HCT116 (cell line): ENCODE measurements around the gene AVEN. TPM values are rescaled to one million over a fixed set of nuclear protein-coding genes. Genes with fewer than 3 reads are reported as not detected.

Experiments
- ATAC-seq: fragments of 200-7000 bp; cut with Tn5 transposase; 2 replicates; pipeline ENCODE4 v1.9.1; 2020; ENCODE audit warnings: mild to moderate bottlenecking, moderate library complexity
- BruUV-seq: library from RNA; stranded (reverse); fragments of 400-500 nt; replicated peaks from 2 replicates; lab custom pipeline; 2021; lab: Mats Ljungman, UMichigan
- CTCF ChIA-PET: fragments of 300-600 bp; sonication (Branson Sonifier 250); formaldehyde crosslinking; loops from one replicate; lab custom pipeline; 2021; ENCODE audit warnings: antibody characterized with exemption; lab: Charles Lee
- POLR2A ChIA-PET: fragments of 300-600, 350-600 bp; sonication (Branson Sonifier 250); formaldehyde crosslinking; loops from one replicate; lab custom pipeline; 2021; ENCODE audit warnings: antibody characterized with exemption; lab: Charles Lee
- RAD21 ChIA-PET, 2 experiments: fragments of 300-600 bp; sonication (Branson Sonifier 250); formaldehyde crosslinking; loops; one replicate each; lab custom pipeline; 2023; ENCODE audit warnings: low total read pairs in 2 of 2; ENCODE audit not compliant: uncharacterized antibody in 2 of 2, unreplicated experiment in 2 of 2, low non-redundant PET in 1 of 2; lab: Charles Lee
- DNase-seq: peaks from one replicate; pipeline ENCODE4 v3.0.0-alpha.2; 2010; ENCODE audit warnings: low read depth, low spot score
- H2AFZ ChIP-seq: fragments of 200-600 bp; shearing (Covaris generic), sonication (generic); 2 replicates; pipeline ENCODE4 v1.6.1; 2017; ENCODE audit warnings: low read depth, mixed run types, mixed read lengths, antibody characterized with exemption, low read length; ENCODE audit not compliant: poor library complexity, severe bottlenecking
- H3K27ac ChIP-seq: 2 replicates; pipeline ENCODE4 v1.5.1; 2012; ENCODE audit warnings: low read depth, low read length
- H3K27me3 ChIP-seq: fragments of 200-600 bp; sonication (generic); 2 replicates; pipeline ENCODE4 v1.6.1; 2016; ENCODE audit warnings: mixed run types, low read length, mixed read lengths; ENCODE audit not compliant: insufficient read depth
- H3K36me3 ChIP-seq, 2 experiments: fragments of 200-500 bp in 1 of 2; fragments of 200-600 bp in 1 of 2; sonication (Bioruptor generic) in 1 of 2; sonication (generic) in 1 of 2; 2 replicates each; pipeline versions ENCODE4 v1.5.1 to v1.6.1; 2014 to 2016; ENCODE audit warnings: low read length in 2 of 2, inconsistent platforms in 1 of 2, mixed read lengths in 1 of 2, mixed run types in 1 of 2; ENCODE audit not compliant: insufficient read depth in 2 of 2, control insufficient read depth in 1 of 2
- H3K4me1 ChIP-seq, 2 experiments: fragments of 200-600 bp in 1 of 2; sonication (generic) in 1 of 2; 2 replicates each; pipeline versions ENCODE4 v1.5.1 to v1.6.1; 2012 to 2017; ENCODE audit warnings: low read length in 2 of 2, inconsistent platforms in 1 of 2, mild to moderate bottlenecking in 1 of 2, mixed read lengths in 1 of 2, mixed run types in 1 of 2, moderate library complexity in 1 of 2; ENCODE audit not compliant: insufficient read depth in 2 of 2, control insufficient read depth in 1 of 2
- H3K4me2 ChIP-seq: fragments of 200-600 bp; sonication (generic); 2 replicates; pipeline ENCODE4 v1.6.1; 2017; ENCODE audit warnings: mixed run types, low read length, mixed read lengths
- H3K4me3 ChIP-seq, 2 experiments: fragments of 200-600 bp in 1 of 2; sonication (generic) in 1 of 2; replicated peaks in 1 of 2; 2 replicates each; pipeline ENCODE4 v1.5.1; 2011 to 2016; ENCODE audit warnings: low read length in 2 of 2, control low read depth in 1 of 2, low read depth in 1 of 2, mild to moderate bottlenecking in 1 of 2, mixed read lengths in 1 of 2, mixed run types in 1 of 2
- H3K79me2 ChIP-seq: fragments of 200-600 bp; sonication (generic); 2 replicates; pipeline ENCODE4 v1.6.1; 2017; ENCODE audit warnings: mild to moderate bottlenecking, mixed run types, low read length, moderate library complexity, mixed read lengths; ENCODE audit not compliant: insufficient read depth
- H3K9ac ChIP-seq: fragments of 200-600 bp; sonication (generic); 2 replicates; pipeline ENCODE4 v1.6.1; 2016; ENCODE audit warnings: low read length, mixed read lengths
- H3K9me2 ChIP-seq: fragments of 200-600 bp; sonication (generic), shearing (Covaris generic); 2 replicates; pipeline ENCODE4 v1.6.1; 2017; ENCODE audit warnings: mixed run types, mild to moderate bottlenecking, moderate library complexity; ENCODE audit not compliant: insufficient read depth
- H3K9me3 ChIP-seq, 2 experiments: fragments of 200-500 bp in 1 of 2; fragments of 200-600 bp in 1 of 2; sonication (Bioruptor generic) in 1 of 2; sonication (generic) in 1 of 2; 2 replicates each; pipeline ENCODE4 v1.6.1; 2014 to 2017; ENCODE audit warnings: low read length in 2 of 2, mixed read lengths in 2 of 2, inconsistent platforms in 1 of 2, low read depth in 1 of 2, mild to moderate bottlenecking in 1 of 2, mixed run types in 1 of 2, moderate library complexity in 1 of 2; ENCODE audit not compliant: control insufficient read depth in 1 of 2, insufficient read depth in 1 of 2
- H4K20me1 ChIP-seq: fragments of 200-600 bp; sonication (generic), shearing (Covaris generic); 2 replicates; pipeline ENCODE4 v1.6.1; 2017; ENCODE audit warnings: mixed run types, mild to moderate bottlenecking, moderate library complexity; ENCODE audit not compliant: insufficient read depth
- CBX3 ChIP-seq: IDR thresholded peaks from 2 replicates; pipeline ENCODE4 v1.6.1; 2012; ENCODE audit warnings: low read depth
- EGR1 ChIP-seq: IDR thresholded peaks from 2 replicates; pipeline ENCODE4 v1.6.1; 2012; ENCODE audit warnings: low read depth
- ELF1 ChIP-seq: IDR thresholded peaks from 2 replicates; pipeline ENCODE4 v1.6.1; 2012; ENCODE audit warnings: low read depth, borderline replicate concordance
- EZH2phosphoT487 ChIP-seq: fragments of 200-600 bp; IDR thresholded peaks from 2 replicates; pipeline ENCODE4 v1.6.1; 2018; ENCODE audit warnings: antibody characterized with exemption, borderline replicate concordance
- FOSL1 ChIP-seq: IDR thresholded peaks from 2 replicates; pipeline ENCODE4 v1.6.1; 2012; ENCODE audit warnings: low read depth
- JUND ChIP-seq: IDR thresholded peaks from 2 replicates; pipeline ENCODE4 v1.6.1; 2012
- POLR2AphosphoS5 ChIP-seq: IDR thresholded peaks from 2 replicates; pipeline ENCODE4 v1.6.1; 2011; ENCODE audit warnings: mild to moderate bottlenecking, low read depth, low read length, moderate library complexity
- RAD21 ChIP-seq: IDR thresholded peaks from 2 replicates; pipeline ENCODE4 v1.6.1; 2012; ENCODE audit warnings: low read depth, mild to moderate bottlenecking
- SP1 ChIP-seq: IDR thresholded peaks from 2 replicates; pipeline ENCODE4 v1.6.1; 2012; ENCODE audit warnings: low read depth
- ZFX ChIP-seq: fragments of 450-650 bp; IDR thresholded peaks from 2 replicates; pipeline ENCODE4 v1.6.1; 2017
- ZNF274 ChIP-seq: fragments of 200-500 bp; sonication (Bioruptor generic); IDR thresholded peaks from 2 replicates; pipeline ENCODE4 v1.6.1; 2014; ENCODE audit warnings: mild to moderate bottlenecking, low read depth, low read length, inconsistent platforms
- intact Hi-C: fragments of 100-400 bp; cut with micrococcal nuclease; formaldehyde crosslinking; loops from 2 replicates; pipeline ENCODE4 v1.10.0; 2022
- total RNA-seq: library from RNA; stranded (reverse); gene quantifications from one replicate; pipeline ENCODE4 v1.2.1, GENCODE V29; 2021; ENCODE audit not compliant: unreplicated experiment
- TF ChIP-seq, protein P1 (sequence below): IDR thresholded peaks from 2 replicates; pipeline ENCODE4 v1.6.1; 2011; ENCODE audit warnings: mild to moderate bottlenecking, low read length, moderate library complexity; ENCODE audit not compliant: insufficient replicate concordance; ENCODE audit errors: extremely low read depth
- TF ChIP-seq, protein P2 (sequence below): IDR thresholded peaks from 2 replicates; pipeline ENCODE4 v1.6.1; 2012
- TF ChIP-seq, protein P3 (sequence below): IDR thresholded peaks from 2 replicates; pipeline ENCODE4 v1.6.1; 2012

Gene AVEN
- total RNA-seq, 1 experiment from 2014 or later: 6.8 TPM

DNA sequence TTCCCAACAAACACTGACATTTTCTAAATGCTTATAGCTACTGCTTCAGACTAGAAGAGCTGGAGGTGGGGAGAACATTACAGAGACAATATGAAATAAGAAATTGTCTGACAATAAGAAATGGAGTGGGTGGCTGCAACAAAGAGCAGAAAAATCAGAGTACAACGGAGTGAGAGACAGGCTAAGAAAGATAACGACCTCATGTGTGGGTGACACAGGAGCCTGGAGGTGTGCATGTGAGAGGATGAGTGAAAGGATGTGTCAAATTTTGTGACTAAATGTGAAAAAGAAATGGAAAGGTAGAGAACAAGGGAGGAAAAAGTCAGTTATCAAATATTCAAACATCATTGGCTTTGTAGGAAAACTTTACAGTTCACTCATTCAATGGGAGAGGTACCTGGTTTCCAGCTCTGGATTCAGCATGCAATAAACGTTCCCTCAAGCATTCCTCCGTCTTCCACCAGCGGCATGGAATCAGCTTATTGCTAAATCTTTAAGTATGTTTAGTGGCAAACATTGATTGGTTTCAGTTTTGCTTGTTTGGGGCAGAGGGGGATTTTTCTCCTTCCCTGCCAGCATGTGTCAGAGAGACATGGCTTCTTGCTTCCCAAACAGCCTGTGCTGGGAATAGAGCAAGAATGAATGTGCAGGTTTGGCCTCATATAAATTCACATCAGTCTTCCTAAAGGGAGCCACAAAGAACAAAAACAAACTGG, 174.5 kb downstream of the AVEN start:
- TF ChIP-seq, protein P1, sequence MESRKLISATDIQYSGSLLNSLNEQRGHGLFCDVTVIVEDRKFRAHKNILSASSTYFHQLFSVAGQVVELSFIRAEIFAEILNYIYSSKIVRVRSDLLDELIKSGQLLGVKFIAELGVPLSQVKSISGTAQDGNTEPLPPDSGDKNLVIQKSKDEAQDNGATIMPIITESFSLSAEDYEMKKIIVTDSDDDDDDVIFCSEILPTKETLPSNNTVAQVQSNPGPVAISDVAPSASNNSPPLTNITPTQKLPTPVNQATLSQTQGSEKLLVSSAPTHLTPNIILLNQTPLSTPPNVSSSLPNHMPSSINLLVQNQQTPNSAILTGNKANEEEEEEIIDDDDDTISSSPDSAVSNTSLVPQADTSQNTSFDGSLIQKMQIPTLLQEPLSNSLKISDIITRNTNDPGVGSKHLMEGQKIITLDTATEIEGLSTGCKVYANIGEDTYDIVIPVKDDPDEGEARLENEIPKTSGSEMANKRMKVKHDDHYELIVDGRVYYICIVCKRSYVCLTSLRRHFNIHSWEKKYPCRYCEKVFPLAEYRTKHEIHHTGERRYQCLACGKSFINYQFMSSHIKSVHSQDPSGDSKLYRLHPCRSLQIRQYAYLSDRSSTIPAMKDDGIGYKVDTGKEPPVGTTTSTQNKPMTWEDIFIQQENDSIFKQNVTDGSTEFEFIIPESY: no peak
- TF ChIP-seq, protein P2, sequence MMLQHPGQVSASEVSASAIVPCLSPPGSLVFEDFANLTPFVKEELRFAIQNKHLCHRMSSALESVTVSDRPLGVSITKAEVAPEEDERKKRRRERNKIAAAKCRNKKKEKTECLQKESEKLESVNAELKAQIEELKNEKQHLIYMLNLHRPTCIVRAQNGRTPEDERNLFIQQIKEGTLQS: no peak
- no peak for TF ChIP-seq ZNF274
- TF ChIP-seq JUND: no peak
- TF ChIP-seq RAD21: no peak
- no peak for TF ChIP-seq CBX3
- TF ChIP-seq, protein P3, sequence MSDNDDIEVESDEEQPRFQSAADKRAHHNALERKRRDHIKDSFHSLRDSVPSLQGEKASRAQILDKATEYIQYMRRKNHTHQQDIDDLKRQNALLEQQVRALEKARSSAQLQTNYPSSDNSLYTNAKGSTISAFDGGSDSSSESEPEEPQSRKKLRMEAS: no peak
- TF ChIP-seq SP1: no peak
- no peak for TF ChIP-seq ELF1
- TF ChIP-seq FOSL1: no peak
- TF ChIP-seq POLR2AphosphoS5: no peak
- no peak for TF ChIP-seq EGR1
- no peak for TF ChIP-seq EZH2phosphoT487
- TF ChIP-seq ZFX: no peak
- H3K9me3 ChIP-seq: no peaks in the 10 kb centered on the region
- no peak overlapping the region for H2AFZ ChIP-seq
- H3K79me2 ChIP-seq: no peaks in the 10 kb centered on the region
- H3K4me1 ChIP-seq: peaks cover 0 to 10% of the 10 kb centered on the region in 2 experiments; a peak in 2 of 4 replicates
- H3K4me2 ChIP-seq: no peak overlapping the region
- ChIA-PET RAD21 (no interaction called here), POLR2A (no interaction called here), CTCF (no interaction called here)
- H3K27ac ChIP-seq: no peak overlapping the region
- ATAC-seq (no peak), DNase-seq (no peak)
- H4K20me1 ChIP-seq: no peaks in the 10 kb centered on the region
- H3K36me3 ChIP-seq: no peaks in the 10 kb centered on the region
- no TSS peak for BruUV-seq
- H3K4me3 ChIP-seq: no peak overlapping the region
- H3K9me2 ChIP-seq: no peaks in the 10 kb centered on the region
- no peaks in the 10 kb centered on the region for H3K27me3 ChIP-seq
- intact Hi-C loops: no loop called here
- H3K9ac ChIP-seq: no peak overlapping the region
